ENCODE data around the gene MACROD2. TPM values are rescaled to one million over a fixed set of nuclear protein-coding genes. Genes with fewer than 3 reads are reported as not detected.

MACROD2 gene
- total and polyA plus RNA-seq, 2 experiments from 2014 or later, result 2.8 to 4.3 TPM

GRCh38 chr20:14966808-14967207 lies 971.5 kb downstream of the MACROD2 start:
- ATAC-seq (no peak), DNase-seq (ENCODE audit: low spot score) (no peak)
- no peaks in the 10 kb centered on the region for H3K27me3 ChIP-seq (ENCODE audit: insufficient read depth)
- no peaks in the 10 kb centered on the region for H3F3A ChIP-seq (replicated peaks; ENCODE audit: low read depth)
- H3K36me3 ChIP-seq (ENCODE audit: insufficient read depth), result no peaks in the 10 kb centered on the region
- Mint-ChIP-seq H3K9me3 (no peaks in the 10 kb centered on the region; the same call in 2 of the 3 replicates), H3K4me1 (peaks cover 8% of the 10 kb centered on the region; the same call in 2 of the 3 replicates), H3K36me3 (ENCODE audit: low read depth) (no peaks in the 10 kb centered on the region), H3K27ac (no peak overlapping the region), H3K4me3 (no peak overlapping the region), H3K27me3 (ENCODE audit: insufficient read depth, low read depth, poor library complexity) (peaks cover 3% of the 10 kb centered on the region)
- no peak for TF ChIP-seq CTCF (conservative IDR thresholded peaks at IDR 0.05; ENCODE audit: low read depth in 2 of 2)
- no peak for TF ChIP-seq CREB1 (CRISPR knock-in tag; IDR thresholded peaks at IDR 0.05; ENCODE audit: low read depth)
- TF ChIP-seq ETS1 (IDR thresholded peaks at IDR 0.05), result no peak
- no peak for TF ChIP-seq ZNF331 (CRISPR knock-in tag; IDR thresholded peaks at IDR 0.05; ENCODE audit: low read depth)
- TF ChIP-seq REST (IDR thresholded peaks at IDR 0.05; ENCODE audit: unreplicated experiment), result no peak
- TF ChIP-seq EZH2phosphoT487 (IDR thresholded peaks at IDR 0.05; ENCODE audit: unreplicated experiment), result no peak
- no peak for TF ChIP-seq ZNF462 (CRISPR knock-in tag; IDR thresholded peaks at IDR 0.05)
- no peak for TF ChIP-seq NANOG (IDR thresholded peaks at IDR 0.05; ENCODE audit: borderline replicate concordance)
- TF ChIP-seq EZH2 (IDR thresholded peaks at IDR 0.05; ENCODE audit: low read depth, unreplicated experiment), result no peak
- TF ChIP-seq STAT1 (IDR thresholded peaks at IDR 0.05; ENCODE audit: unreplicated experiment), result no peak
- TF ChIP-seq JUNB (IDR thresholded peaks at IDR 0.05; ENCODE audit: unreplicated experiment), result no peak
- TF ChIP-seq ZNF114 (CRISPR knock-in tag; IDR thresholded peaks at IDR 0.05), result no peak
- TF ChIP-seq POLR2AphosphoS5 (IDR thresholded peaks at IDR 0.05; ENCODE audit: low read depth), result no peak
- no peak overlapping the region for H3K4me2 ChIP-seq
- H3K4me3 ChIP-seq, result no peak overlapping the region
- no peaks in the 10 kb centered on the region for H4K20me1 ChIP-seq (replicated peaks; ENCODE audit: insufficient read depth)
- no peaks in the 10 kb centered on the region for H3K79me2 ChIP-seq (replicated peaks; ENCODE audit: insufficient read depth)
- no peak overlapping the region for H3K27ac ChIP-seq (ENCODE audit: low read depth)
- H3K9me2 ChIP-seq (ENCODE audit: insufficient read depth), result peaks cover 3% of the 10 kb centered on the region; the same call in 1 of the 2 replicates
- 0 out of 2 replicates have a peak, but pooled peaks cover 8% of the 10 kb centered on the region for H3K4me1 ChIP-seq (ENCODE audit: insufficient read depth)
- no peak overlapping the region for H2AFZ ChIP-seq

Measured in GM23338 (cell line).